Tibial nerve (tissue), 4 donors: Measurements from ENCODE around the gene EIF5A2.

Source experiments
- EP300 ChIP-seq, 2 donors: sonication (generic); formaldehyde crosslinking; IDR thresholded peaks; one replicate each; pipeline ENCODE4 v1.6.1; 2017; ENCODE audit warnings: antibody characterized with exemption in 2 of 2, mild to moderate bottlenecking in 1 of 2
- POLR2A ChIP-seq, 2 donors: fragments of 450-650 bp; IDR thresholded peaks; one replicate each; pipeline ENCODE4 v1.6.1; 2017; ENCODE audit warnings: antibody characterized with exemption in 2 of 2, mild to moderate bottlenecking in 2 of 2, moderate library complexity in 2 of 2
- TF ChIP-seq, protein P1 (sequence below), 5 experiments: fragments of 200-600 bp in 3 of 5; fragments of 450-650 bp in 2 of 5; sonication (generic) in 3 of 5; IDR thresholded peaks; one replicate each; pipeline ENCODE4 v1.5.1; 2016 to 2019; ENCODE audit warnings: antibody characterized with exemption in 5 of 5, mild to moderate bottlenecking in 3 of 5, moderate library complexity in 2 of 5

GRCh38 chr3:170941551-170941950, 33.1 kb upstream of the EIF5A2 start:
- TF ChIP-seq, protein P1, sequence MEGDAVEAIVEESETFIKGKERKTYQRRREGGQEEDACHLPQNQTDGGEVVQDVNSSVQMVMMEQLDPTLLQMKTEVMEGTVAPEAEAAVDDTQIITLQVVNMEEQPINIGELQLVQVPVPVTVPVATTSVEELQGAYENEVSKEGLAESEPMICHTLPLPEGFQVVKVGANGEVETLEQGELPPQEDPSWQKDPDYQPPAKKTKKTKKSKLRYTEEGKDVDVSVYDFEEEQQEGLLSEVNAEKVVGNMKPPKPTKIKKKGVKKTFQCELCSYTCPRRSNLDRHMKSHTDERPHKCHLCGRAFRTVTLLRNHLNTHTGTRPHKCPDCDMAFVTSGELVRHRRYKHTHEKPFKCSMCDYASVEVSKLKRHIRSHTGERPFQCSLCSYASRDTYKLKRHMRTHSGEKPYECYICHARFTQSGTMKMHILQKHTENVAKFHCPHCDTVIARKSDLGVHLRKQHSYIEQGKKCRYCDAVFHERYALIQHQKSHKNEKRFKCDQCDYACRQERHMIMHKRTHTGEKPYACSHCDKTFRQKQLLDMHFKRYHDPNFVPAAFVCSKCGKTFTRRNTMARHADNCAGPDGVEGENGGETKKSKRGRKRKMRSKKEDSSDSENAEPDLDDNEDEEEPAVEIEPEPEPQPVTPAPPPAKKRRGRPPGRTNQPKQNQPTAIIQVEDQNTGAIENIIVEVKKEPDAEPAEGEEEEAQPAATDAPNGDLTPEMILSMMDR (IDR thresholded peaks at IDR 0.05): no peak
- TF ChIP-seq POLR2A (IDR thresholded peaks at IDR 0.05) (no peak), EP300 (IDR thresholded peaks at IDR 0.05) (no peak)
